Neural crest cell (in vitro differentiated cells): ENCODE results near the gene FAM9A. TPM values are rescaled to one million over a fixed set of nuclear protein-coding genes. Genes with fewer than 3 reads are reported as not detected.
A peak's percentile ranks its signal among the peaks of the same experiment; 100 is the strongest.

ENCODE experiments used
- DNase-seq: peaks from one replicate; pipeline ENCODE4 v3.0.0; 2021; ENCODE audit warnings: low read depth, mixed read lengths, low spot score
- H3K27ac Mint-ChIP-seq: one replicate; pipeline ENCODE4 v1.8.0; 2021; ENCODE audit warnings: mild to moderate bottlenecking, mixed read lengths; ENCODE audit not compliant: unreplicated experiment
- H3K27me3 Mint-ChIP-seq: 2 replicates; pipeline ENCODE4 v1.8.0; 2021; ENCODE audit warnings: low read depth, mild to moderate bottlenecking, mixed read lengths
- H3K36me3 Mint-ChIP-seq: 2 replicates; pipeline ENCODE4 v1.8.0; 2021; ENCODE audit warnings: low read depth, mild to moderate bottlenecking, mixed read lengths
- H3K4me1 Mint-ChIP-seq: 2 replicates; pipeline ENCODE4 v1.8.0; 2021; ENCODE audit warnings: mixed read lengths
- H3K4me3 Mint-ChIP-seq: one replicate; pipeline ENCODE4 v1.8.0; 2021; ENCODE audit warnings: mild to moderate bottlenecking, mixed read lengths
- H3K9me3 Mint-ChIP-seq: 2 replicates; pipeline ENCODE4 v1.8.0; 2021; ENCODE audit warnings: mixed read lengths
- CTCF ChIP-seq: fragments of 200-600 bp; sonication (generic); conservative IDR thresholded peaks from 2 replicates; pipeline ENCODE4 v1.5.0; 2021; ENCODE audit warnings: antibody characterized with exemption, mild to moderate bottlenecking
- total RNA-seq: library from RNA; stranded (reverse); gene quantifications from 2 replicates; pipeline ENCODE4 v1.2.1, GENCODE V29; 2021

The FAM9A gene
- total RNA-seq, 1 donor from 2014 or later, result not detected

- Mint-ChIP-seq H3K9me3 (peaks cover 14% of the 10 kb centered on the region), H3K4me1 (no peaks in the 10 kb centered on the region), H3K27me3 (no peaks in the 10 kb centered on the region), H3K36me3 (no peaks in the 10 kb centered on the region), H3K27ac (no peak overlapping the region), H3K4me3 (no peak overlapping the region)
- no peak for DNase-seq
- TF ChIP-seq CTCF, result no peak
These were observed 47.3 kb upstream of the FAM9A start for GRCh38 chrX:8848441-8848840.

- Mint-ChIP-seq H3K36me3 (no peaks in the 10 kb centered on the region), H3K4me1 (no peaks in the 10 kb centered on the region), H3K9me3 (peaks cover 7% of the 10 kb centered on the region), H3K27ac (peak overlapping the region; percentile 19), H3K4me3 (no peak overlapping the region), H3K27me3 (no peaks in the 10 kb centered on the region)
- DNase-seq, result no peak
- TF ChIP-seq CTCF, result no peak
These were observed 46.2 kb upstream of the FAM9A start for GRCh38 chrX:8847360-8847759.

- Mint-ChIP-seq H3K36me3 (no peaks in the 10 kb centered on the region), H3K27me3 (no peaks in the 10 kb centered on the region), H3K9me3 (peaks cover 11% of the 10 kb centered on the region), H3K27ac (no peak overlapping the region), H3K4me1 (no peaks in the 10 kb centered on the region), H3K4me3 (no peak overlapping the region)
- DNase-seq, result no peak
- no peak for TF ChIP-seq CTCF
These were observed 45.1 kb upstream of the FAM9A start for GRCh38 chrX:8846266-8846665.

DNA sequence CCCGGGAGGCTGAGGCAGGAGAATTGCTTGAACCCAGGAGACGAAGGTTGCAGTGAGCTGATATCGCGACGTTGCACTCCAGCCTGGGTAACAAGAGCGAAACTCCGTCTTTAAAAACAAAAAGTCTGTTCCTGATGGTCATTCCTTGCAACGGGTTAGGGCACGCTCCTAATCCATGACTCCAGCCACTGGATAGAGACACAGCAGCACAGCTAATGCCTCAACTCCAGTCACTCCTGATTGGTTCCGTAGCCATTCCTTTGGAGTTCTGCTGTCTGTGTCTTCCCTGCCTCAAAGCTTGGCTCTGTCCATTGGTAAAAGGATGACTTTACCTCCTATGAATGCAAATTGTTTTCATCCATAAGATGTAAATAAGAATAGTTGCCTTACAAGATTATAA, 44.3 kb upstream of the FAM9A start:
- TF ChIP-seq CTCF, result no peak
- Mint-ChIP-seq H3K4me1 (no peaks in the 10 kb centered on the region), H3K27me3 (no peaks in the 10 kb centered on the region), H3K36me3 (no peaks in the 10 kb centered on the region), H3K9me3 (peaks cover 11% of the 10 kb centered on the region), H3K4me3 (no peak overlapping the region), H3K27ac (no peak overlapping the region)
- DNase-seq, result no peak

DNA sequence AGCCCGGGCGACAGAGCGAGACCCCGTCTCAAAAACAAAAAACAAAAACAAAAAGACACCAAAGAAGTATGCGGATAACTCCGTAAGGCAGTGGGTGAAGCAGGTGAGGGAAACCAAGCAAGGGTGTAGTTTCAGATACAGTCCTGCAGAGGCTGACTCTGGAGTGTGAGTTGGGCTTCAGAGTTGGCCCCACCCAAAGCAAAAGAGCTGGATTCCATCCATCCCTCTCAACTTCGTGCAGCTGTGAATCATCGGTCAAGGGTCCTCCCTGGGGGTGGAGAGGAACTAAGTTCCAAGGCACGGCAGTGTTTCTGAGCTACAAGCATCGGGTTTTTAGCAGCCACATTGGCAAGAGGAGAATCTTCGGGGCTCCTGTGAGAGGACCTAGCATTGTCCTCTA, 43.9 kb upstream of the FAM9A start:
- Mint-ChIP-seq H3K4me3 (no peak overlapping the region), H3K27ac (no peak overlapping the region), H3K4me1 (no peaks in the 10 kb centered on the region), H3K36me3 (no peaks in the 10 kb centered on the region), H3K9me3 (peaks cover 10% of the 10 kb centered on the region), H3K27me3 (no peaks in the 10 kb centered on the region)
- no peak for TF ChIP-seq CTCF
- DNase-seq, result no peak

- Mint-ChIP-seq H3K9me3 (peaks cover 8% of the 10 kb centered on the region), H3K27me3 (no peaks in the 10 kb centered on the region), H3K27ac (no peak overlapping the region), H3K4me1 (no peaks in the 10 kb centered on the region), H3K36me3 (no peaks in the 10 kb centered on the region), H3K4me3 (no peak overlapping the region)
- TF ChIP-seq CTCF, result no peak
- DNase-seq, result no peak
These were observed 43.0 kb upstream of the FAM9A start for GRCh38 chrX:8844157-8844556.
